T-helper 17 cell (primary cell): ENCODE measurements around the gene KLHL17. TPM values are rescaled to one million over a fixed set of nuclear protein-coding genes. Genes with fewer than 3 reads are reported as not detected.
A peak's percentile ranks its signal among the peaks of the same experiment; 100 is the strongest.

Experiments used
- ATAC-seq: fragments of 150-1000 bp; cut with Tn5 transposase; 2 replicates; pipeline ENCODE4 v1.10.0; 2021; ENCODE audit warnings: mild to moderate bottlenecking, moderate library complexity
- DNase-seq, 3 donors: peaks; one replicate each; pipeline versions ENCODE4 v3.0.0 to v3.0.0-alpha.2; 2020 to 2021
- H3K9me3 ChIP-seq: one replicate; pipeline ENCODE4 v1.7.0; 2013; ENCODE audit warnings: low read length, mild to moderate bottlenecking; ENCODE audit not compliant: control insufficient read depth, poor library complexity, severe bottlenecking
- H3K27ac Mint-ChIP-seq: one replicate; pipeline ENCODE4 v1.8.0; 2022; ENCODE audit warnings: mild to moderate bottlenecking, moderate library complexity, mixed read lengths
- H3K27me3 Mint-ChIP-seq: one replicate; pipeline ENCODE4 v1.8.0; 2022; ENCODE audit warnings: mixed read lengths
- H3K36me3 Mint-ChIP-seq: one replicate; pipeline ENCODE4 v1.8.0; 2022; ENCODE audit warnings: low read depth, mixed read lengths
- H3K4me1 Mint-ChIP-seq: one replicate; pipeline ENCODE4 v1.8.0; 2022; ENCODE audit warnings: mild to moderate bottlenecking, mixed read lengths
- H3K4me3 Mint-ChIP-seq: one replicate; pipeline ENCODE4 v1.8.0; 2022; ENCODE audit warnings: mild to moderate bottlenecking, moderate library complexity, mixed read lengths
- total RNA-seq, 4 donors: library from RNA in 2 of 4; stranded (reverse) in 2 of 4; gene quantifications; one replicate each; pipeline ENCODE4 v1.2.3 and lab custom pipeline; 2022 to 2026

KLHL17 gene
- total RNA-seq, 2 donors from 2014 or later: 16.1 to 16.6 TPM

DNA sequence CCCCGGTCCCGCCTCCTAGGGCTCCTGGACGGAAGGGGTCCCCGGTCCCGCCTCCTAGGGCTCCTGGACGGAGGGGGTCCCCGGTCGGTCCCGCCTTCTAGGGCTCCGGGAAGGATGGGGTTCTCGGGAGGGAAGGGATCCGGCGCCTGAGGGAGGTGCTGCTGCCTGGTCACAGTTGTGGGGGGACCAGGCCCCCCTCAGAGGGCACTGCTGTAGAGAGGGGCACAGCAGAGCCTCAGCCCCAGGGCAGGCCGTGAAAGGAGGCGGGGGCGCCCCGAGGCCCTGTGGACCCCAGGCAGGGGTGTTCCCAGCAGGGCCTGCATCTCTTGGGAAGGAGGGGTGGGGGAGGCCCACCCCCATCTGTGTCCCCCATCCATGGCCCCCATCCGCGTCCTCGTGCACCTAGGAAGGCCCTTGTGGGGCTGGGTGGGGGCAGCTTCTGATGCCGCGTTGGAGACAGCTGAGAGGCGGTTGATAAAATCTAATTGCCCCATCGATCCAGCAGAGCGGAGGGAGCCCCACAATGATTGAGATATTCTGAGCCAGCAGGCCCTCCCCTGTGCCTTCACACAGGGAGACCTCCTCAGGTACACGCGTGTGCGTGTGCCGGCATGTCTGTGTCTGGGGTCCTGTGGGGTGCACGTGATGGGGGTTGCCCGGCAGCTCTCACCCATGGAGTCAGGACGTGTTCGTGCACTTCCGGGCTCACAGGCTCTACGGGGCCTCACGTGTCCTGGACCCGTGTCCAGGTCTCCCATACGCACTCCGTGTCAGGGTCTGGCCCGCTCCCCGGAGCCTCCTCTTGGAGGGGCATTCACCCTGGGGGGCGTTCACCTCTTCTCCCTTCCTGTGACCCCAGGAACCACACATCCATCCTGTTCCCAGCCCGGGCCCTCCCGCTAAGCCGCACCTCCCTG is 23.8 kb upstream of the KLHL17 start:
- no peaks in the 10 kb centered on the region for H3K9me3 ChIP-seq
- peaks cover 28% of the 10 kb centered on the region for H3K27me3 Mint-ChIP-seq

DNA sequence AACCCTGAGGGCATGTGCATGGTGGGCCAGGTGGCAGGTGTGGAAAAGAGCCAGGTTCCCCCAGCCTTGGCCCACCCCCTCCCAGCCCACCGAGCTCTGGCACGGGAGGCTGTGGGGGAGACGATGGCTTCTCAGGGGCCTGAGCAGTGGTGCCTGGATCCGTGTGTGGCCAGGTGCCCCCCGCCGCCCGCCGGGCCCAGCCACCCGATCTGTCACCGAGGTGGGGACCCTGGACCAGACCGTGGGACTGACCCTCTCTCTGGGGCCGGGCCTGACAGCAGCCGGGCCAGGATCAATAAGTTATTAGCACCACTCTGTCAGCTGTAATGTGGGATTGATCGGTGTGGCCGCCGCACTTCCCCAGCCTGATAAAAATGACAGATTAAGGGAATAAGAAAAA is 22.9 kb upstream of the KLHL17 start:
- Mint-ChIP-seq H3K4me1 (peaks cover 8% of the 10 kb centered on the region), H3K27me3 (peaks cover 28% of the 10 kb centered on the region), H3K27ac (no peak overlapping the region), H3K4me3 (no peak overlapping the region), H3K36me3 (no peaks in the 10 kb centered on the region)
- no peak for DNase-seq
- no peaks in the 10 kb centered on the region for H3K9me3 ChIP-seq
- no peak for ATAC-seq

More for the DNA sequence above, 23.8 kb upstream of the KLHL17 start:
- no peaks in the 10 kb centered on the region for H3K36me3 Mint-ChIP-seq
- DNase-seq (no peak), ATAC-seq (no peak)
- peaks cover 8% of the 10 kb centered on the region for H3K4me1 Mint-ChIP-seq
- no peak overlapping the region for H3K4me3 Mint-ChIP-seq
- H3K27ac Mint-ChIP-seq: no peak overlapping the region

DNA sequence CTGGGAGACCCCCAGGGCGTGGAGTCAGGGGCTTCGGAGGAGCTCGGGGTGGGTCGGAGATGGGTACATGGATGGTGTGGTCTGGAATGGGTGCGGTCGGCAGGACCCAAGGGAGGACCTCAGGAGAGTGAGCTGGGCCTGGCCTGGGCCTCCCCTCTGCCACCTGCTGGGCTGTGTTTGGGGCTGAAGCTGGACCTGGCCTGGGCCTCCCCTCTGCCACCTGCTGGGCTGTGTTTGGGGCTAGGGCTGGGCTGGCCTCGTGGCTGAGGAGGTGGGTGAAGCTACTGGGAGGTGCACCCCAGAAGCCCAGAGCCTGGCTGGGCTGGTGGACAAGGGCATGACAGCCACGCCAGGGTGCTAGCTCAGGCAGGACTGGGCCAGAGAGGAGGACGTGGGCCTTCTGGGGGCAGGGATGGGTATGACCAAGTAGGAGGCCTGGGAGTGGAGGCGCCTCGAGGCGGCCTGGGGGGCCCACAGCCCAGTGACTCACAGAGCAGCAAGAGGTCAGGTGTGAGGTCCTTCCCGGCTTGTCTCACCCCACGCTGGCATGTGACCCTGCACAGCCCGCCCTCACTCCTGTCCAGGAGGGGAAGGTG is 22.2 kb upstream of the KLHL17 start:
- ATAC-seq (peak; percentile 32), DNase-seq (no peak)
- Mint-ChIP-seq H3K4me3 (no peak overlapping the region), H3K4me1 (peaks cover 8% of the 10 kb centered on the region), H3K27me3 (peaks cover 28% of the 10 kb centered on the region), H3K27ac (no peak overlapping the region), H3K36me3 (no peaks in the 10 kb centered on the region)
- no peaks in the 10 kb centered on the region for H3K9me3 ChIP-seq

DNA sequence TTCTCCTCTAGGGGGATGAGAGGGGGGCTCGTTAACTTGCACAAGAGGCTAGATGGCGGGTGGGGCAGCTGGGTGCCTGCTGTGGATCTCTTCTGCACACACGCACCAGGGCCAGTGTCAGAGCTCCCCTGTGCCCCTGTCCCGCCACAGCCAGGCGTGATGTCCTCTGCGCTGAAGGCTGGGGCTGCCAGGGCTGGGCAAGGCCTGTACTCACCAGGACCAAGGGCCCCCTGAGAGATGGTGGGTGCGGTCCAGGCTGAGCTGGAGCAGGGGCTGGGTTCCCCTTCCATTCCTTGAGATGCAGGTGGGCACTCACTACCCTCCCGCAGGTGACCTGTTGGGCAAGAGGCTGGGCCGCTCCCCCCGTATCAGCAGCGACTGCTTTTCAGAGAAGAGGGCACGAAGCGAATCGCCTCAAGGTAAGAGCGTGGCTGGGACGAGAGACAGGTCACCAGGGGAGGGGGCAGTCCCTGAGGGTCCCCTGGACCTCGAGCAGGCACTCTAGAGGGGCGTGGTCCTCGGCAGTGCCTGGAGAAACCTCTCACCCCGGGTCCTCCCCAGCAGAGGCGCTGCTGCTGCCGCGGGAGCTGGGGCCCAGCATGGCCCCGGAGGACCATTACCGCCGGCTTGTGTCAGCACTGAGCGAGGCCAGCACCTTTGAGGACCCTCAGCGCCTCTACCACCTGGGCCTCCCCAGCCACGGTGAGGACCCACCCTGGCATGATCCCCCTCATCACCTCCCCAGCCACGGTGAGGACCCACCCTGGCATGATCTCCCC is 21.5 kb upstream of the KLHL17 start:
- no peaks in the 10 kb centered on the region for H3K36me3 Mint-ChIP-seq
- H3K27me3 Mint-ChIP-seq: peaks cover 28% of the 10 kb centered on the region
- no peaks in the 10 kb centered on the region for H3K9me3 ChIP-seq
- no peak overlapping the region for H3K27ac Mint-ChIP-seq
- no peak for ATAC-seq
- no peak for DNase-seq
- H3K4me1 Mint-ChIP-seq: peaks cover 8% of the 10 kb centered on the region
- no peak overlapping the region for H3K4me3 Mint-ChIP-seq

DNA sequence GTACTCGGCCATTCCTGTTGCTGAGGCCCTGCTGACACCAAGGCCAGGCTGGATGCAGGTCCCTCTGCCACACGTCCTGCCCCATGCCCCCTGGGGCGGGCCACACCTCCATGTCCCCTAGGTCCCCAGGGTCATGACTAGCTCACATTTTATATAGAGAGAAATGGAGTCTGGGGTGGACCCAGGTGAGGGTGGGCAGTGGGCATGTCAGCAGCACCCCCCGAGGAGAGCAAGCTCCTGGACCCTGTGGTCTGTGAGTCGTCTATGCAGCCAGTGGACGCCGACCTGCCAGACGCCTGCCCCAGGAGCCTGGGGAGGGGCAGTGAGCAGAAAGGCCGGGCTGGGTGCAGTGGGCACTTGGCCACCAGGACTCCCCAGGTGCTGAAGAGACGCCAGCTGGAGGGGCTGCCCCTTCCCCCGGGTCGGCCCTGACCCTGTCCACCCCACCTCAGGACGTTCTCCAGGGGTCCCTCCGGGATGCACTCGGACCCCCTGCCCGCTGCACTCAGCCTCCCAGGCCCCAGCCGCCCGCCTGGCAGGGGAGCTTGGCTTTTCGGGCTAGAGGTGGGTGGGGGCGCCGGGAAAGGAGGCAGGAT is 20.8 kb upstream of the KLHL17 start:
- no peaks in the 10 kb centered on the region for H3K9me3 ChIP-seq
- peak overlapping the region; percentile 58 for H3K4me3 Mint-ChIP-seq
- peaks cover 8% of the 10 kb centered on the region for H3K4me1 Mint-ChIP-seq
- no peak overlapping the region for H3K27ac Mint-ChIP-seq
- ATAC-seq (no peak), DNase-seq (no peak)
- H3K36me3 Mint-ChIP-seq: no peaks in the 10 kb centered on the region
- H3K27me3 Mint-ChIP-seq: peaks cover 28% of the 10 kb centered on the region

DNA sequence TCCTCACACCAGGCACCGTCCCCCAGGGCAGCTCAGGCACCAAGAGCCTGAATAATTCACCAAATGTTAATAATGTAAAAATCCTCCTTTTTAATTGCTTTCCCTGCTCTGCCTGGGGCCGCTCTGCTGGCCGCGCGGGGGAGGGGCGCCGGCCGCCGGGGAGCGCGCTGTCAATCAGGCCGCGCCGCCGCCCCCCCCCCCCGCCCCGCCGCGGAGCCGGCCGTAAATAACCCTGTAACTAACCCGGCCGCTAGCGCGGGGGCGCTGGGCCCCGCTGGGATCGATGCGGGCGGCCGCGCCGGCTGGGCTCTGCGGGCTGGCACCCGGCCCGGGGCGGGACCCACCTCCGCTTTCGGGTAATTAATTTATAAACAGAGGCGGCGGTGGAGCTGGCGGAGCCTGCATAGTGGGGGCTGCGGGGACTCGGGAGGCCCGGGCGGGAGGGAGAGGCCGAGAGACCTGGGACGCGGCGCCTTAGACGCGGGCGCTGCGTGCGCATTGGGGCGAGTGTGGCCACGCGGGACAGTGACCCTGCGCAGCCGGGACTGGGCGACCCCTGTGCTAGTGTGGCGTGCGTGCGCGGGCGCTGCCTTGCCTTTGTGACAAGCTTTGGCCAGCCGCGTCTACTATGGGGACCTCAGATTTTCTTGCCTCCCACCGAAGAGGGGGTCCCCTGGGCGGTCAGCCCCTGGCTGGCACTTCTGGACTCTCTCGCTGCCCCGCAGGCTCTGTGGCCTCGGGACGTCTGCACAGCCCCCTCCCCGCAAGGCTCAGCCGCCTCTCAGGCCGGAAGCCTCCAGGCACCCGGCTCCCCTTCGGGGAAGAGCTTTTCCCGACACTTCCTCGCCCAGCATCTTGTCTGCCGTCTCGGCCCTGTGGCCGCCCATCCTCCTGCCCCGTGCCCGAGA is 20.0 kb upstream of the KLHL17 start:
- Mint-ChIP-seq H3K4me1 (peaks cover 7% of the 10 kb centered on the region), H3K36me3 (no peaks in the 10 kb centered on the region), H3K27ac (no peak overlapping the region), H3K27me3 (peaks cover 22% of the 10 kb centered on the region), H3K4me3 (peak overlapping the region; percentile 82)
- H3K9me3 ChIP-seq: no peaks in the 10 kb centered on the region
- no peak for DNase-seq
- ATAC-seq: peak; percentile 28

DNA sequence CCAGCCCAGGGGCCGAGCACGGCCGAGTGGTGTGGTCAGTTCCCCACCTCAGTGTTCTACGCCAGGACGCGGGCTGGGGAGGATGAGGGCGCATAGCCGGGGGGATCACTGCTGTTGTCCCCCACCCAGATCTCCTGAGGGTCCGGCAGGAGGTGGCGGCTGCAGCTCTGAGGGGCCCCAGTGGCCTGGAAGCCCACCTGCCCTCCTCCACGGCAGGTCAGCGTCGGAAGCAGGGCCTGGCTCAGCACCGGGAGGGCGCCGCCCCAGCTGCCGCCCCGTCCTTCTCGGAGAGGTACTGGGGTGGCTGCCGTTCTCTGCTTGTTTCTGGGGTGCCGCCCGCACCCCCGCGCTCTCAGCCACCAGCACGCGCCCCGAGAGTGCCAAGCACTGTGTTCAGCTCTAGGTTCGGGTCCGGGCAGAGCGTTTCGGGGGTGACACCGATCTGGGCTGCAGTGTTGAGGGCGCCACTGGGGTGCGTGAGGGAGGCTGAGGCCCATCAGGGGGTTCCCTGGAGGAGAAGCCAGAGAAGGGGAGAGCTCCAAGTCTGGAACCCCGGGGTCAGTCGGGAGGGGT is 19.3 kb upstream of the KLHL17 start:
- peak overlapping the region; percentile 82 for H3K4me3 Mint-ChIP-seq
- no peak overlapping the region for H3K27ac Mint-ChIP-seq
- DNase-seq (no peak), ATAC-seq (no peak)
- peaks cover 19% of the 10 kb centered on the region for H3K27me3 Mint-ChIP-seq
- no peaks in the 10 kb centered on the region for H3K9me3 ChIP-seq
- H3K4me1 Mint-ChIP-seq: peaks cover 7% of the 10 kb centered on the region
- H3K36me3 Mint-ChIP-seq: peaks cover 2% of the 10 kb centered on the region

DNA sequence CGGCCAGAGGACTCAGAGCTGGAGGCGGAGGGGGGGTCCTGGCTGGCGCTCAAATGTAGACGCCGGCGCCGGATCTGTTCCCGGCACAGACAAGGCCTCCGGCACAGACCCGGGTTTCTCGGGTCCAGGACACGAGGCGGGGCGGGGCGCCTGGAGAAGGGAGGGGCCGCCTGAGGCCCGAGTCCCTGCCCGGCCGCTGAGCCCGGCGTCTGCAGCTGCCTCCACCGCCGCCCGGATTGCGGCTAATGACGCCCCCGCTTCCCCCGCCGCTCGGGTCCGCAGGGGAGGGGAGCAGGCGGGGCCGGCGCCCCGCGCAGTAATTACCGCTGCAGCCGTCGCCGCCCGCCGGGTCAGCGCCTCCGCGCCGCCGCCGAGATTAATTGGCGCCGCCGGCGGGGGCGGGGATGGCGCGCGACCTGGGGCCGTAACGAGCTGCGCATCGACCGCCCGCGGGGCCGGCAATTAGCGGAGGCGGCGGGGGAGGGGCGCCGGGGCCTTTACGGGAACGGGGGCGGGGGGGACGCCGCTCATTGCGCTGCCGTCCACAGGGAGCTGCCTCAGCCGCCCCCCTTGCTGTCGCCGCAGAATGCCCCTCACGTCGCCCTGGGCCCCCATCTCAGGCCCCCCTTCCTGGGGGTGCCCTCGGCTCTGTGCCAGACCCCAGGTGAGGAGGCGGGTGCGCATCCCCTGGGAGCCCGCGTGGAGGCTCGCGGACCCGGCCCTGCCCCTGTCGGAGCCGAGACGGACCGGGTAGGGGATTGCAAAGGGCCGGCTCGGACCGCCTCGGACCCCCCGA is 18.6 kb upstream of the KLHL17 start:
- H3K9me3 ChIP-seq: no peaks in the 10 kb centered on the region
- DNase-seq: no peak
- peak; percentile 21 for ATAC-seq
- Mint-ChIP-seq H3K36me3 (peaks cover 2% of the 10 kb centered on the region), H3K27me3 (peaks cover 19% of the 10 kb centered on the region), H3K27ac (no peak overlapping the region), H3K4me1 (peaks cover 7% of the 10 kb centered on the region), H3K4me3 (peak overlapping the region; percentile 82)

DNA sequence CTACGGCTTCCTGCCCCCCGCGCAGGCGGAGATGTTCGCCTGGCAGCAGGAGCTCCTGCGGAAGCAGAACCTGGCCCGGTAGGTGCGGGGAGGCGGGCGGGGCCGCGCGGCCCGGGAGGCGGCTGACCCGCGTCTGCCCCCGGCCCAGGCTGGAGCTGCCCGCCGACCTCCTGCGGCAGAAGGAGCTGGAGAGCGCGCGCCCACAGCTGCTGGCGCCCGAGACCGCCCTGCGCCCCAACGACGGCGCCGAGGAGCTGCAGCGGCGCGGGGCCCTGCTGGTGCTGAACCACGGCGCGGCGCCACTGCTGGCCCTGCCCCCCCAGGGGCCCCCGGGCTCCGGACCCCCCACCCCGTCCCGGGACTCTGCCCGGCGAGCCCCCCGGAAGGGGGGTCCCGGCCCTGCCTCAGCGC is 18.0 kb upstream of the KLHL17 start:
- peaks cover 19% of the 10 kb centered on the region for H3K27me3 Mint-ChIP-seq
- DNase-seq: no peak

DNA sequence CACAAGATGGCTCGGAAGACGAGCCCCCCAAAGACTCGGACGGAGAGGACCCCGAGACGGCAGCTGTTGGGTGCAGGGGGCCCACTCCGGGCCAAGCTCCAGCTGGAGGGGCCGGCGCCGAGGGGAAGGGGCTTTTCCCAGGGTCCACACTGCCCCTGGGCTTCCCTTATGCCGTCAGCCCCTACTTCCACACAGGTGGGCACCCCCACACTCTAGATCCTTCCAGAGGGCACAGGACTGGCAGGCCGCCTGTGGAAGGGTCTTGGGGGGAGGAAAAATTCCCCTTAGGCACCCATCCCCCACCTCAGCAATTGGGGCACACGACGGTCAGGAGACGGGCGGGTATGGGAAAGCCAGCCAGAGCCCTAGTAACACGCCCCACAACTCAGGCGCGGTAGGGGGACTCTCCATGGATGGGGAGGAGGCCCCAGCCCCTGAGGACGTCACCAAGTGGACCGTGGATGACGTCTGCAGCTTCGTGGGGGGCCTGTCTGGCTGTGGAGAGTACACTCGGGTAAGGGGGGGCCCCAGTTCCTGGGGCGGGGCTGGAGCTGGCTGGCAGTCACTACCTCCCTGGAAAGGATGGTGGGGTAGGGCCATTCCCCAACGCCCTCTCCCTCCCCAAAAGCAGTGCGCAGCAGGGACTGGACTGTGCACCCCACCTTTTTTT is 17.4 kb upstream of the KLHL17 start:
- ATAC-seq (no peak), DNase-seq (no peak)
- Mint-ChIP-seq H3K4me3 (peak overlapping the region; percentile 45), H3K27ac (no peak overlapping the region), H3K4me1 (peaks cover 7% of the 10 kb centered on the region), H3K27me3 (peaks cover 15% of the 10 kb centered on the region), H3K36me3 (peaks cover 3% of the 10 kb centered on the region)
- H3K9me3 ChIP-seq: no peaks in the 10 kb centered on the region

More for the DNA sequence above, 18.0 kb upstream of the KLHL17 start:
- no peak for ATAC-seq
- no peaks in the 10 kb centered on the region for H3K9me3 ChIP-seq
- H3K4me1 Mint-ChIP-seq: peaks cover 7% of the 10 kb centered on the region
- H3K36me3 Mint-ChIP-seq: peaks cover 2% of the 10 kb centered on the region
- H3K27ac Mint-ChIP-seq: no peak overlapping the region
- peak overlapping the region; percentile 41 for H3K4me3 Mint-ChIP-seq
